Mucosa of descending colon (tissue), 3 donors: ENCODE results near the gene GJC1. TPM values are rescaled to one million over a fixed set of nuclear protein-coding genes. Genes with fewer than 3 reads are reported as not detected.

ENCODE experiments used
- ATAC-seq: fragments of 200-7000 bp; cut with Tn5 transposase; one replicate; pipeline ENCODE4 v1.9.1; 2020; ENCODE audit warnings: mild to moderate bottlenecking, moderate library complexity
- DNase-seq, 3 donors: peaks; one replicate each; pipeline ENCODE4 v3.0.0-alpha.2; 2020
- H3K36me3 ChIP-seq: fragments of 200-600 bp; one replicate; pipeline ENCODE4 v1.8.0; 2021; ENCODE audit warnings: low read depth, mild to moderate bottlenecking
- H3K4me1 ChIP-seq: fragments of 200-600 bp; one replicate; pipeline ENCODE4 v1.8.0; 2021; ENCODE audit warnings: low read depth, mild to moderate bottlenecking
- H3K4me3 ChIP-seq: fragments of 200-600 bp; one replicate; pipeline ENCODE4 v1.8.0; 2021; ENCODE audit warnings: mild to moderate bottlenecking
- H3K9me3 ChIP-seq: fragments of 200-600 bp; one replicate; pipeline ENCODE4 v1.8.0; 2021; ENCODE audit warnings: mild to moderate bottlenecking
- intact Hi-C, 2 donors: fragments of 100-400 bp; cut with DNase I in 1 of 2; cut with micrococcal nuclease in 1 of 2; formaldehyde crosslinking; loops; one replicate each; pipeline versions ENCODE4 v1.11.0 to v1.11.1; 2022; cut with DNase I, micrococcal nuclease
- total RNA-seq, 3 donors: library from RNA; stranded (reverse); fragmentation: NEBNext Ultra II Directional in 2 of 3; extraction: Animal tissue kit (Norgen Biotek cat#: 25700) in 2 of 3; gene quantifications; one replicate each; pipeline versions ENCODE4 v1.2.1 to v1.2.4, GENCODE V29; 2021 to 2023
- TF ChIP-seq, protein P1 (sequence below): fragments of 200-600 bp; IDR thresholded peaks from one replicate; pipeline ENCODE4 v1.8.0; 2022; ENCODE audit warnings: antibody characterized with exemption, mild to moderate bottlenecking
- donor health status: DM: no; HTN: no; CAD: no; lungs with moderate emphysema.
- donor health status: DM: no; HTN: no; CAD: no.
- donor health status: DM: no; HTN: yes; CAD: no.

GJC1 gene
- total RNA-seq, 3 donors from 2014 or later: 2.2 to 140 (median 5.7) TPM

DNA sequence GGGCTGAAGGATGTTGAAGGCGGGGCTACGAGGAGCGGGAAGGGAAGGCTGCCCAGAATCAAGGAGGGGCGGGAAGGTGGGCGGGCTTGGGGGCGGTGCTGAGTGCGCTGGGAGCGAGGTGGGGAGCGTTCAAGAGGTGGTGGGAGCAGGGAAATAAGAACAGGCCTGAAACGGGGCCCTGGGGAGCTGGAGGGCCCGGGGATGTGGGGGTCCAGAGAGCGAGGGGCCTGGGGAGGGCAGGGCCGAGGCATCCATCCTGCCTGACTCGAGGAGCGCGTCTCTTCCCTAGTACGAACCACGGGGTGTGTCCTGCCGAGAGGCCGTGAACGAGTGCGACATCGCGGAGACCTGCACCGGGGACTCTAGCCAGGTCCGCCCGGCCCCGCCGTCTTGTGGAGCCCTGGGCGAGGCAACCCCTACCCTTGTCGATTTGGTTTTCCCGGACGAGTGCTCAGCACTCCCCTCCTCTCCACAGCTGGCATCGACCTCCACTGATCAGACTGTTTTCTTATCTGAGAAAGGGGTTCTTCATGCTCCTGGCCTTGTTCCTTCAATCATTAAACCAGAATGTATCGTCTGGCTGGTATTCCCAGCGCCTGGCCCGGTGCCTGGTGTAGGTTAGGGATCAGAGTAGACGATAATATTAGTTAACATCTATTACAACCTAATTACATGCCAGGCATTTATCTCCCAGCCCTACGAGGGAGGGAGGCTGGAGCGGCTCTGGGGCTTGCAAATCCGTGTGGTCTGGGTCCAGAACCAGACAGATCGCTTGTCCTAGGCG is 54.1 kb downstream of the GJC1 start:
- no peaks in the 10 kb centered on the region for H3K36me3 ChIP-seq
- no peak for DNase-seq
- intact Hi-C loops: loop anchor here (2.0 to 10.0 kb wide), 5 partner anchors 51 to 259 kb away; no protein-coding TSS in a partner anchor
- H3K4me3 ChIP-seq: no peak overlapping the region
- H3K4me1 ChIP-seq: peaks cover 22% of the 10 kb centered on the region
- TF ChIP-seq, protein P1, sequence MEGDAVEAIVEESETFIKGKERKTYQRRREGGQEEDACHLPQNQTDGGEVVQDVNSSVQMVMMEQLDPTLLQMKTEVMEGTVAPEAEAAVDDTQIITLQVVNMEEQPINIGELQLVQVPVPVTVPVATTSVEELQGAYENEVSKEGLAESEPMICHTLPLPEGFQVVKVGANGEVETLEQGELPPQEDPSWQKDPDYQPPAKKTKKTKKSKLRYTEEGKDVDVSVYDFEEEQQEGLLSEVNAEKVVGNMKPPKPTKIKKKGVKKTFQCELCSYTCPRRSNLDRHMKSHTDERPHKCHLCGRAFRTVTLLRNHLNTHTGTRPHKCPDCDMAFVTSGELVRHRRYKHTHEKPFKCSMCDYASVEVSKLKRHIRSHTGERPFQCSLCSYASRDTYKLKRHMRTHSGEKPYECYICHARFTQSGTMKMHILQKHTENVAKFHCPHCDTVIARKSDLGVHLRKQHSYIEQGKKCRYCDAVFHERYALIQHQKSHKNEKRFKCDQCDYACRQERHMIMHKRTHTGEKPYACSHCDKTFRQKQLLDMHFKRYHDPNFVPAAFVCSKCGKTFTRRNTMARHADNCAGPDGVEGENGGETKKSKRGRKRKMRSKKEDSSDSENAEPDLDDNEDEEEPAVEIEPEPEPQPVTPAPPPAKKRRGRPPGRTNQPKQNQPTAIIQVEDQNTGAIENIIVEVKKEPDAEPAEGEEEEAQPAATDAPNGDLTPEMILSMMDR: no peak
- ATAC-seq: peak; percentile 37
- no peaks in the 10 kb centered on the region for H3K9me3 ChIP-seq

DNA sequence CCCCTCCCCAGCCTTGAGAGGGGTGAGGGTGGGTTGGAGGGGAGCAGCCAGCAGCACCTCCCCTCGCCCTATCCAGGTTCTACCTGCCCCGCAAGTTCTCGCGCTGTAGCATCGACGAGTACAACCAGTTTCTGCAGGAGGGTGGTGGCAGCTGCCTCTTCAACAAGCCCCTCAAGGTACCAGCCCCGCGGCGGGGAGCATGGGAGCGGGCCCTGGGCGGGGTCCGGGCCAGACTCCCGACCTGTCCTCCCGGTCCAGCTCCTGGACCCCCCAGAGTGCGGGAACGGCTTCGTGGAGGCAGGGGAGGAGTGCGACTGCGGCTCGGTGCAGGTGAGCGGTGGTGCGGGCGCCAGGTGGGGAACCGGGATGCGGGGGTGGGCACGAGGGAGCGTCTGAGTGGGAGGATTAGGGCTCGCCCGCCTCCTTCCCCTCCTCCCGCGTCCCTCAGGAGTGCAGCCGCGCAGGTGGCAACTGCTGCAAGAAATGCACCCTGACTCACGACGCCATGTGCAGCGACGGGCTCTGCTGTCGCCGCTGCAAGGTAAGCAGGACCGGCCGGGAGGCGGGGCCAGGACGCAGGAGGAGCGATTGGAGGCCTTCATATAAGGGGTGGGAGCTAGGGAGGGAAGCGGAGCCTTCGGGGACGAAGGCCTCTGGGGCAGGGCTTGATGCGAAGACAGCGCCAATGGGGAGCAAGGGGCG is 54.8 kb downstream of the GJC1 start:
- Histone ChIP-seq H3K4me3 (no peak overlapping the region), H3K36me3 (no peaks in the 10 kb centered on the region), H3K4me1 (peaks cover 22% of the 10 kb centered on the region), H3K9me3 (no peaks in the 10 kb centered on the region)
- intact Hi-C loops: loop anchor here (2.0 to 10.0 kb wide), 5 partner anchors 52 to 260 kb away; no protein-coding TSS in a partner anchor
- TF ChIP-seq, protein P1: peak; percentile 3
- ATAC-seq (peak; percentile 95), DNase-seq (peak; percentile 98 to 99 (median 99))

DNA sequence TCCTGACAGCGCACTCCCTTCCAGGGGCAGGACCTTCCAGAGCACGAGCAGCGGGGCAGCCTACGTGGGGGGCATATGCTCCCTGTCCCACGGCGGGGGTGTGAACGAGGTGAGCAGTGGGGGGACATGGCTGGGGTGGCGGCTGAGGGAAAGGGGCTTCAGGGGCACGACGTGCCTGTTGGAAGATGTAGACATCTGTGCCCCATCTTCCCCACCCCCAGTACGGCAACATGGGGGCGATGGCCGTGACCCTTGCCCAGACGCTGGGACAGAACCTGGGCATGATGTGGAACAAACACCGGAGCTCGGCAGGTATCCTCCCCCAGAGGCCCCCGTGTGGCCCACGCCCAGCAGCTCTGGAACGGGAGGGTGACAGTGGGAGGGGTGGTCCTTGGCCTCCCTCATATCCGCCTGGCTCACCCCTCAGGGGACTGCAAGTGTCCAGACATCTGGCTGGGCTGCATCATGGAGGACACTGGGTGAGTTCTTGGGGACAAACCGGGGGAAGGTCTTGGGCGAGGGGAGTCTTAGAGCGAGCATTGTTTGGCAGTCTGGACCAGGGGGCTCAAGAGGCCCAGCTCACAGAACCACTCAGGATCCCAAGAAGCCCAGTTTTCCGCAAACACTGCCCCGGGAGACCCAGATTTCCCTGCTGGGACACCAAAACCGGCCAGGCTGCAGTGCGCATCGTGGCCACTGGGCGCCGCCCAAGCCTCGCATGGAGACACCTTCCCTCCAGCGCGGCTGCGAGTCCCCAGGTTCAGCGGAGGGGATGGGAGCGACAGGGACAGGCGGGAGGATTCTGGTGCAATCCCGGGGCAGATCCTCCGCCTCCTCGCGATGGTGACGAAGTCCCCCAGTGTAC is 55.6 kb downstream of the GJC1 start:
- Histone ChIP-seq H3K36me3 (no peaks in the 10 kb centered on the region), H3K9me3 (no peaks in the 10 kb centered on the region), H3K4me1 (peaks cover 21% of the 10 kb centered on the region), H3K4me3 (no peak overlapping the region)
- ATAC-seq (peak; percentile 81), DNase-seq (peak; percentile 87 to 97 (median 94))
- intact Hi-C loops: loop anchor here (2.0 to 10.0 kb wide), 5 partner anchors 53 to 260 kb away; no protein-coding TSS in a partner anchor
- TF ChIP-seq, protein P1: peak; percentile 98

DNA sequence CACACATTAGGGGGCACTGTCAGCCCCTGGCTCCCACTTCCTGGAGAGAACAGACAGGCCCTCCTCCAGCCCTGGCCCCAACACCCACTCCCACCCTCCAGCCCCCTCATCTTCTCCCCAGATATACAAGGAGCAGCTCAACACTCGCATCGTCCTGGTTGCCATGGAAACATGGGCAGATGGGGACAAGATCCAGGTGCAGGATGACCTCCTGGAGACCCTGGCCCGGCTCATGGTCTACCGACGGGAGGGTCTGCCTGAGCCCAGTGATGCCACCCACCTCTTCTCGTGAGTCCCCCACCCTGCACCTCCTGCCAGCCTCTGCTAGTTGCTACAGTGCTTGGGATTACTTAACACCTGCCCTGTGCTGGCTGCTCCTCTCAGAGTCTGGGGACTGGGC is 56.9 kb downstream of the GJC1 start:
- TF ChIP-seq, protein P1: no peak
- Histone ChIP-seq H3K36me3 (no peaks in the 10 kb centered on the region), H3K9me3 (no peaks in the 10 kb centered on the region), H3K4me1 (peaks cover 14% of the 10 kb centered on the region), H3K4me3 (no peak overlapping the region)
- intact Hi-C loops: loop anchor here (10.0 kb wide), 2 partner anchors 252 to 262 kb away; no protein-coding TSS in a partner anchor
- ATAC-seq: no peak
- no peak for DNase-seq
